Heart right ventricle (tissue), 16 donors: Measurements from ENCODE around the gene ZNF146. TPM values are rescaled to one million over a fixed set of nuclear protein-coding genes. Genes with fewer than 3 reads are reported as not detected.

Experiments used
- ATAC-seq, 8 donors: fragments of 200-7000 bp; cut with Tn5 transposase; one replicate each; pipeline ENCODE4 v1.9.1; 2020; ENCODE audit warnings: mild to moderate bottlenecking in 8 of 8, moderate library complexity in 8 of 8, moderate number of reproducible peaks in 1 of 8
- DNase-seq, 2 donors: peaks; one replicate each; pipeline ENCODE4 v3.0.0-alpha.2; 2020
- H3K27ac ChIP-seq, 10 donors: fragments of 200-600 bp; sonication (generic) in 2 of 10; one replicate each; pipeline versions ENCODE4 v1.5.0 to v1.8.0; 2020 to 2022; ENCODE audit warnings: mild to moderate bottlenecking in 3 of 10
- H3K27me3 ChIP-seq, 7 donors: fragments of 200-600 bp; one replicate each; pipeline ENCODE4 v1.8.0; 2021 to 2022; ENCODE audit warnings: mild to moderate bottlenecking in 2 of 7
- H3K36me3 ChIP-seq, 9 donors: fragments of 200-600 bp; sonication (generic) in 1 of 9; one replicate each; pipeline versions ENCODE4 v1.5.0 to v1.8.0; 2020 to 2022; ENCODE audit warnings: mild to moderate bottlenecking in 2 of 9
- H3K4me1 ChIP-seq, 9 donors: fragments of 200-600 bp; sonication (generic) in 1 of 9; one replicate each; pipeline versions ENCODE4 v1.5.0 to v1.8.0; 2020 to 2022; ENCODE audit warnings: mild to moderate bottlenecking in 4 of 9
- H3K4me3 ChIP-seq, 10 donors: fragments of 200-600 bp; sonication (generic) in 2 of 10; one replicate each; pipeline versions ENCODE4 v1.5.0 to v1.8.0; 2020 to 2022; ENCODE audit warnings: mild to moderate bottlenecking in 7 of 10, moderate library complexity in 2 of 10
- H3K9me3 ChIP-seq, 11 donors: fragments of 200-600 bp in 10 of 11; sonication (generic) in 2 of 11; one replicate each; pipeline versions ENCODE4 v1.5.0 to v1.8.0; 2013 to 2022; ENCODE audit warnings: mild to moderate bottlenecking in 2 of 11, control low read depth in 1 of 11, moderate library complexity in 1 of 11
- CTCF ChIP-seq, 9 donors: fragments of 200-600 bp; sonication (generic) in 2 of 9; IDR thresholded peaks; one replicate each; pipeline versions ENCODE4 v1.5.0 to v1.8.0; 2021 to 2022; ENCODE audit warnings: antibody characterized with exemption in 9 of 9, mild to moderate bottlenecking in 5 of 9, moderate library complexity in 1 of 9
- WGBS, 2 donors: extraction: QIAGEN DNeasy Blood & Tissue Kit; methylation state at CpG; one replicate each; pipeline ENCODE4 v1.1.7; 2013; ENCODE audit warnings: inconsistent platforms in 1 of 2; 5-methylcytosine and 5-hydroxymethylcytosine counted together
- intact Hi-C, 10 donors: fragments of 100-400 bp; cut with DNase I; formaldehyde crosslinking; loops; one replicate each; pipeline versions ENCODE4 v1.11.1 to v1.14.2; 2022
- polyA plus RNA-seq, 2 donors: library from polyadenylated mRNA; stranded (reverse); fragments of 200-250 nt; gene quantifications; one replicate each; pipeline ENCODE4 v1.2.3, GENCODE V29; 2013
- total RNA-seq, 10 donors: library from RNA; stranded (reverse); fragmentation: NEBNext Ultra II Directional in 3 of 10; extraction: Animal tissue kit (Norgen Biotek cat#: 25700) in 3 of 10; gene quantifications; one replicate each; pipeline versions ENCODE4 v1.2.1 to v1.2.4, GENCODE V29; 2021 to 2023
- donor health status: Arrhythmogenic right ventricular cardiomyopathy.
- donor health status: ischemic (EF 13 %, LVEDD 7.1; RV severe dilation, severe dysfunction).
- donor health status: healthy with polysubstance abuse.
- donor health status: DM: no; HTN: yes; CAD: no.
- donor health status: DM: no; HTN: no; CAD: no.
- donor health status: ischemic (EF 25% LVEDD 6.9; RV normal size, moderate dysfunction).
- donor health status: ischemic (EF 25% LVEDD 5.7; RV mildly dilated, moderate dysfunction).
- donor health status: healthy.
- donor health status: DM: yes; HTN: yes; CAD: no.
- donor health status: Ischemic cardiomyopathy.
- donor health status: ischemic (EF 35%, LVEDD 5.7; RV mildly dilated, moderate dysfunction).
- donor health status: nonischemic (EF 11% LVEDD 7.7; RV severe dilation, severe dysfunction).
- donor health status: DM: yes; HTN: yes; CAD: no.
- donor health status: PGD.
- donor health status: ischemic (EF 29% LVEDD 5.4; RV normal size, mild dysfunction).
- donor health status: nonischemic (EF 23%, LVEDD 6.1; RV moderate dilation, normal function).

Gene ZNF146
- total and polyA plus RNA-seq, 12 donors: 20.1 to 42.1 (median 30.3) TPM

GRCh38 chr19:36201684-36202083 is 13.2 kb upstream of the ZNF146 start:
- no peaks in the 10 kb centered on the region for H3K9me3 ChIP-seq
- H3K4me1 ChIP-seq: no peaks in the 10 kb centered on the region
- ATAC-seq (no peak), DNase-seq (no peak)
- H3K36me3 ChIP-seq: peaks cover 0 to 77% (median 0%) of the 10 kb centered on the region in 9 donors
- H3K27ac ChIP-seq: no peak overlapping the region
- H3K4me3 ChIP-seq: no peak overlapping the region
- H3K27me3 ChIP-seq: no peaks in the 10 kb centered on the region
- intact Hi-C loops: no loop called here
- WGBS, 2 donors: 92 to 93% methylated on average over 6 of the region's 6 CpGs
- TF ChIP-seq CTCF (IDR thresholded peaks at IDR 0.05): no peak

- no peak for DNase-seq
- H3K27ac ChIP-seq: no peak overlapping the region
- no peak overlapping the region for H3K4me3 ChIP-seq
- no peak for ATAC-seq
- H3K9me3 ChIP-seq: no peaks in the 10 kb centered on the region
- TF ChIP-seq CTCF (IDR thresholded peaks at IDR 0.05): no peak
- H3K36me3 ChIP-seq: peaks cover 0 to 77% (median 0%) of the 10 kb centered on the region in 9 donors
- intact Hi-C loops: no loop called here
- H3K4me1 ChIP-seq: no peaks in the 10 kb centered on the region
- no peaks in the 10 kb centered on the region for H3K27me3 ChIP-seq
- WGBS, 2 donors: 98 to 99% methylated on average over 4 of the region's 4 CpGs
These were observed 11.6 kb upstream of the ZNF146 start for GRCh38 chr19:36203293-36203692.

- WGBS, 2 donors: 92% methylated on average over 3 of the region's 3 CpGs
- no peak overlapping the region for H3K27ac ChIP-seq
- intact Hi-C loops: no loop called here
- no peaks in the 10 kb centered on the region for H3K27me3 ChIP-seq
- no peaks in the 10 kb centered on the region for H3K4me1 ChIP-seq
- DNase-seq: no peak
- peaks cover 0 to 41% (median 0%) of the 10 kb centered on the region in 9 donors for H3K36me3 ChIP-seq
- no peaks in the 10 kb centered on the region for H3K9me3 ChIP-seq
- TF ChIP-seq CTCF (IDR thresholded peaks at IDR 0.05): no peak
- H3K4me3 ChIP-seq: no peak overlapping the region
- no peak for ATAC-seq
These were observed 7.2 kb upstream of the ZNF146 start for GRCh38 chr19:36207605-36208252.

- intact Hi-C loops: no loop called here
- no peak for TF ChIP-seq CTCF (IDR thresholded peaks at IDR 0.05)
- ATAC-seq (no peak), DNase-seq (no peak)
- 96 to 98% methylated on average over 7 of the region's 7 CpGs for WGBS, 2 donors
- no peak overlapping the region for H3K27ac ChIP-seq
- no peaks in the 10 kb centered on the region for H3K27me3 ChIP-seq
- no peaks in the 10 kb centered on the region for H3K9me3 ChIP-seq
- peaks cover 0 to 25% (median 0%) of the 10 kb centered on the region in 9 donors for H3K36me3 ChIP-seq
- H3K4me3 ChIP-seq: no peak overlapping the region
- peaks cover 0 to 10% (median 7%) of the 10 kb centered on the region in 9 donors for H3K4me1 ChIP-seq
These were observed 5.5 kb upstream of the ZNF146 start for GRCh38 chr19:36209372-36209771.
